Measurements from ENCODE around the gene COMMD1. TPM values are rescaled to one million over a fixed set of nuclear protein-coding genes. Genes with fewer than 3 reads are reported as not detected.
A peak's percentile ranks its signal among the peaks of the same experiment; 100 is the strongest.

The COMMD1 gene
- total and polyA plus RNA-seq, 2 experiments from 2014 or later, result 30.5 to 71.1 TPM

GRCh38 chr2:62099523-62100175 is 194.2 kb downstream of the COMMD1 start:
- Histone ChIP-seq H3K4me1 (ENCODE audit: insufficient read depth) (no peaks in the 10 kb centered on the region), H3K36me3 (replicated peaks; ENCODE audit: insufficient read depth, low read depth) (no peaks in the 10 kb centered on the region), H3K79me2 (no peaks in the 10 kb centered on the region), H3K9me3 (ENCODE audit: low read depth) (no peaks in the 10 kb centered on the region), H3K4me2 (no peak overlapping the region), H3K4me3 (no peak overlapping the region), H3K27ac (no peak overlapping the region), H4K20me1 (ENCODE audit: insufficient read depth, poor library complexity, severe bottlenecking) (no peaks in the 10 kb centered on the region), H3K9me2 (replicated peaks; ENCODE audit: insufficient read depth) (no peaks in the 10 kb centered on the region), H3K27me3 (no peaks in the 10 kb centered on the region), H2AFZ (no peak overlapping the region)
- TF ChIP-seq EZH2phosphoT487 (IDR thresholded peaks at IDR 0.05; ENCODE audit: low read depth, severe bottlenecking, unreplicated experiment) (no peak), EZH2 (IDR thresholded peaks at IDR 0.05; ENCODE audit: borderline replicate concordance) (no peak)
- TF ChIP-seq, protein P1, sequence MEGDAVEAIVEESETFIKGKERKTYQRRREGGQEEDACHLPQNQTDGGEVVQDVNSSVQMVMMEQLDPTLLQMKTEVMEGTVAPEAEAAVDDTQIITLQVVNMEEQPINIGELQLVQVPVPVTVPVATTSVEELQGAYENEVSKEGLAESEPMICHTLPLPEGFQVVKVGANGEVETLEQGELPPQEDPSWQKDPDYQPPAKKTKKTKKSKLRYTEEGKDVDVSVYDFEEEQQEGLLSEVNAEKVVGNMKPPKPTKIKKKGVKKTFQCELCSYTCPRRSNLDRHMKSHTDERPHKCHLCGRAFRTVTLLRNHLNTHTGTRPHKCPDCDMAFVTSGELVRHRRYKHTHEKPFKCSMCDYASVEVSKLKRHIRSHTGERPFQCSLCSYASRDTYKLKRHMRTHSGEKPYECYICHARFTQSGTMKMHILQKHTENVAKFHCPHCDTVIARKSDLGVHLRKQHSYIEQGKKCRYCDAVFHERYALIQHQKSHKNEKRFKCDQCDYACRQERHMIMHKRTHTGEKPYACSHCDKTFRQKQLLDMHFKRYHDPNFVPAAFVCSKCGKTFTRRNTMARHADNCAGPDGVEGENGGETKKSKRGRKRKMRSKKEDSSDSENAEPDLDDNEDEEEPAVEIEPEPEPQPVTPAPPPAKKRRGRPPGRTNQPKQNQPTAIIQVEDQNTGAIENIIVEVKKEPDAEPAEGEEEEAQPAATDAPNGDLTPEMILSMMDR (IDR thresholded peaks at IDR 0.05; ENCODE audit: poor library complexity), result no peak
- WGBS (ENCODE audit: low lambda C conversion rate, missing lambda C conversion rate), result 90% methylated on average over 10 of the region's 10 CpGs
- DNase-seq (ENCODE audit: low spot score), result no peak

DNA sequence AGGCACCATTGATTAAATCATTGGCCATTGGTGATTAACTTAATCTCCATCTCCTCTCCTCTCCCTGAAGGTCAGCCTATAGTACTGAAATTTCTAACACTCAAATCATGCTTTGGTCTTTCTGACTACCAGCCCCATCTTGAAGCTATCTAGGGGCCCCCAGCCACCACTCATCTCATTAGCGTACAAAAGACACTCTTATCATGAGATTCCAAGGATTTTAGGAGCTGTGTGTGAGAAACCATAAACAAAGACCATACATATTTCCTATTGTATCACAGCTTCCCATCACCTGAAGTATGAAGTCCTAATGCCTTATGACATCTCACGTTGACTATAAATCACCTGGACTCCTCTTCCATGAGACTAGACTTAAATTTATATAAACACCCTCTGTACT is 196.4 kb downstream of the COMMD1 start:
- H3K9me2 ChIP-seq (replicated peaks; ENCODE audit: insufficient read depth), result no peaks in the 10 kb centered on the region
- no peaks in the 10 kb centered on the region for H3K36me3 ChIP-seq (replicated peaks; ENCODE audit: insufficient read depth, low read depth)
- TF ChIP-seq, protein P1 (IDR thresholded peaks at IDR 0.05; ENCODE audit: poor library complexity), result no peak
- TF ChIP-seq EZH2phosphoT487 (IDR thresholded peaks at IDR 0.05; ENCODE audit: low read depth, severe bottlenecking, unreplicated experiment), result no peak
- TF ChIP-seq EZH2 (IDR thresholded peaks at IDR 0.05; ENCODE audit: borderline replicate concordance), result no peak
- no peaks in the 10 kb centered on the region for H3K79me2 ChIP-seq
- no peaks in the 10 kb centered on the region for H3K4me1 ChIP-seq (ENCODE audit: insufficient read depth)
- no peak overlapping the region for H3K4me3 ChIP-seq
- H3K27ac ChIP-seq, result peak overlapping the region; percentile 24
- 75% methylated on average over 2 of the region's 2 CpGs for WGBS (ENCODE audit: low lambda C conversion rate, missing lambda C conversion rate)
- H2AFZ ChIP-seq, result no peak overlapping the region
- H3K9me3 ChIP-seq (ENCODE audit: low read depth), result no peaks in the 10 kb centered on the region
- no peaks in the 10 kb centered on the region for H3K27me3 ChIP-seq
- H3K4me2 ChIP-seq, result no peak overlapping the region
- no peak for DNase-seq (ENCODE audit: low spot score)
- no peaks in the 10 kb centered on the region for H4K20me1 ChIP-seq (ENCODE audit: insufficient read depth, poor library complexity, severe bottlenecking)

DNA sequence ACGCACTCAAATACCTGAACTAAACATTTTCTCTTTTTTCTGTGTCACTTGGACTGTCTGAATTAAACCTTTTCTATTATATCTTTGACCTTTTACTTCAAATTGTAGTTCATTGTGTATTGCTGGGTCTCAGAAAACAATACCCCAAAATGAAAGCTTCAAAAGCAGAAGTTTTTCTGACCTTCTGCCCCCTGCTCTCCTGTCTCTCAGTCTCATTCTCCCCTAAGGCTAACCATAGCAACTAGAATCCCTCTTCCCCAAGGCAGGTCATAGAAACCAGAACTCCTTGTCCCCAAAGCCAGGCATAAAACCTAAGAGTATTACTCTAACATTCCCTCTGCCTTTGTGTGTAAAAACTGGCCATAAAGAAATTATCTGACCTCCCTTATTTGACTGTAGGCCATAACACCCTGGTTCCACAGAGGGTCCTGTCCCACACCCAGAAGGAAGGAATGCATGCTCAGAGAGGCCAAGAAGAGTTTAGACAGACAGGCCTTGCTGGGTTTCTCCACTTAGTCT is 197.0 kb downstream of the COMMD1 start:
- WGBS (ENCODE audit: low lambda C conversion rate, missing lambda C conversion rate), result 100% methylated on average over 1 of the region's 1 CpG
- no peaks in the 10 kb centered on the region for H3K9me2 ChIP-seq (replicated peaks; ENCODE audit: insufficient read depth)
- no peak overlapping the region for H2AFZ ChIP-seq
- H3K4me1 ChIP-seq (ENCODE audit: insufficient read depth), result no peaks in the 10 kb centered on the region
- no peaks in the 10 kb centered on the region for H3K36me3 ChIP-seq (replicated peaks; ENCODE audit: insufficient read depth, low read depth)
- H3K4me3 ChIP-seq, result no peak overlapping the region
- H3K79me2 ChIP-seq, result no peaks in the 10 kb centered on the region
- no peaks in the 10 kb centered on the region for H4K20me1 ChIP-seq (ENCODE audit: insufficient read depth, poor library complexity, severe bottlenecking)
- H3K27me3 ChIP-seq, result no peaks in the 10 kb centered on the region
- H3K27ac ChIP-seq, result peak overlapping the region; percentile 24
- TF ChIP-seq, protein P1 (IDR thresholded peaks at IDR 0.05; ENCODE audit: poor library complexity), result no peak
- no peak for TF ChIP-seq EZH2 (IDR thresholded peaks at IDR 0.05; ENCODE audit: borderline replicate concordance)
- no peak for TF ChIP-seq EZH2phosphoT487 (IDR thresholded peaks at IDR 0.05; ENCODE audit: low read depth, severe bottlenecking, unreplicated experiment)
- DNase-seq (ENCODE audit: low spot score), result no peak
- H3K4me2 ChIP-seq, result no peak overlapping the region
- H3K9me3 ChIP-seq (ENCODE audit: low read depth), result no peaks in the 10 kb centered on the region

All from hepatocyte (in vitro differentiated cells).